ENCODE measurements around the gene ATP8B4. TPM values are rescaled to one million over a fixed set of nuclear protein-coding genes. Genes with fewer than 3 reads are reported as not detected.
A peak's percentile ranks its signal among the peaks of the same experiment; 100 is the strongest.

ATP8B4 gene
- polyA plus RNA-seq, 3 donors = 6.1 to 9.6 (median 6.8) TPM

DNA sequence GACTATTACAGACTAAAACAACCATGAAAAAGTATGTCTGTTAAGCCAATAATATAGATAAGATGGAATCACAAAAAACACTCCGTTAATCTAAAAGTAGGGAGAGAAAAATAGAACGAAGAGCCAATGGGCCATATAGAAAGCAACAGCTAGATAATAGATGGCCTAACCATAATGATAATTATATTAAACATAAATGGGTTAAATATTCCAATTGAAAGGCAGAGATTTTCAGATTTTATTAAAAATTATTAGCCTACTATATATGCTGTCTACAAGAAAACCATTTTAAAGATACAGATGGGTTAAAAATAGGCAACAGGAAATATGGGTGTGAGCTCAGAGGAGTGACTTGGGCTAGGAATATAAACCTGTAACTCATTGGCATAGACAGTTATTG is 76.3 kb downstream of the ATP8B4 start:
- H2AFZ ChIP-seq (ENCODE audit: insufficient read depth, low read depth, low read length, poor library complexity, severe bottlenecking) = no peak overlapping the region
- H3K4me1 Mint-ChIP-seq = no peaks in the 10 kb centered on the region
- peaks cover 7 to 12% of the 10 kb centered on the region in 2 donors for H3K9me3 ChIP-seq (replicated peaks in 1 of 2; ENCODE audit: control insufficient read depth in 1 of 2, insufficient read depth in 1 of 2, low read length in 2 of 2)
- H3K9ac ChIP-seq (ENCODE audit: insufficient read depth, low read length, poor library complexity, severe bottlenecking) = no peak overlapping the region
- no peak overlapping the region for H3K4me2 ChIP-seq (replicated peaks; ENCODE audit: extremely low read depth, low read length, poor library complexity, severe bottlenecking)
- no peak overlapping the region for H3K4me3 Mint-ChIP-seq
- TF ChIP-seq, protein P1, sequence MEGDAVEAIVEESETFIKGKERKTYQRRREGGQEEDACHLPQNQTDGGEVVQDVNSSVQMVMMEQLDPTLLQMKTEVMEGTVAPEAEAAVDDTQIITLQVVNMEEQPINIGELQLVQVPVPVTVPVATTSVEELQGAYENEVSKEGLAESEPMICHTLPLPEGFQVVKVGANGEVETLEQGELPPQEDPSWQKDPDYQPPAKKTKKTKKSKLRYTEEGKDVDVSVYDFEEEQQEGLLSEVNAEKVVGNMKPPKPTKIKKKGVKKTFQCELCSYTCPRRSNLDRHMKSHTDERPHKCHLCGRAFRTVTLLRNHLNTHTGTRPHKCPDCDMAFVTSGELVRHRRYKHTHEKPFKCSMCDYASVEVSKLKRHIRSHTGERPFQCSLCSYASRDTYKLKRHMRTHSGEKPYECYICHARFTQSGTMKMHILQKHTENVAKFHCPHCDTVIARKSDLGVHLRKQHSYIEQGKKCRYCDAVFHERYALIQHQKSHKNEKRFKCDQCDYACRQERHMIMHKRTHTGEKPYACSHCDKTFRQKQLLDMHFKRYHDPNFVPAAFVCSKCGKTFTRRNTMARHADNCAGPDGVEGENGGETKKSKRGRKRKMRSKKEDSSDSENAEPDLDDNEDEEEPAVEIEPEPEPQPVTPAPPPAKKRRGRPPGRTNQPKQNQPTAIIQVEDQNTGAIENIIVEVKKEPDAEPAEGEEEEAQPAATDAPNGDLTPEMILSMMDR (IDR thresholded peaks at IDR 0.05) = no peak
- peaks cover 75% of the 10 kb centered on the region for H3K79me2 ChIP-seq (ENCODE audit: insufficient read depth, low read length)
- intact Hi-C loops (cut with micrococcal nuclease) = no loop called here
- H3K36me3 Mint-ChIP-seq = peaks cover 60 to 83% of the 10 kb centered on the region in 2 donors
- H3K4me1 ChIP-seq (ENCODE audit: control insufficient read depth in 1 of 2, insufficient read depth in 2 of 2, low read length in 2 of 2) = no peaks in the 10 kb centered on the region
- peaks cover 9 to 14% (median 11%) of the 10 kb centered on the region in 7 donors for H3K9me3 Mint-ChIP-seq
- no peaks in the 10 kb centered on the region for H3K27me3 Mint-ChIP-seq (ENCODE audit: low read depth in 3 of 3)
- no peaks in the 10 kb centered on the region for H3K27me3 ChIP-seq (ENCODE audit: control insufficient read depth in 2 of 2, insufficient read depth in 2 of 2, low read length in 2 of 2)
- no peak overlapping the region for H3K27ac ChIP-seq (ENCODE audit: low read depth in 1 of 2, low read length in 2 of 2)
- H4K20me1 ChIP-seq (ENCODE audit: insufficient read depth, low read length) = no peaks in the 10 kb centered on the region
- peaks cover 22 to 80% of the 10 kb centered on the region in 2 donors for H3K36me3 ChIP-seq (replicated peaks in 1 of 2; ENCODE audit: control insufficient read depth in 1 of 2, insufficient read depth in 2 of 2, low read length in 2 of 2)
- H3K4me3 ChIP-seq (replicated peaks in 1 of 3; ENCODE audit: low read depth in 2 of 3, low read length in 3 of 3) = no peak overlapping the region
- WGBS (ENCODE audit: insufficient coverage) = no CpG with 5 or more reads among the region's 2 CpGs
- H3K27ac Mint-ChIP-seq = peak overlapping the region in 1 of 7 donors; percentile 2
- DNase-seq = no peak

DNA sequence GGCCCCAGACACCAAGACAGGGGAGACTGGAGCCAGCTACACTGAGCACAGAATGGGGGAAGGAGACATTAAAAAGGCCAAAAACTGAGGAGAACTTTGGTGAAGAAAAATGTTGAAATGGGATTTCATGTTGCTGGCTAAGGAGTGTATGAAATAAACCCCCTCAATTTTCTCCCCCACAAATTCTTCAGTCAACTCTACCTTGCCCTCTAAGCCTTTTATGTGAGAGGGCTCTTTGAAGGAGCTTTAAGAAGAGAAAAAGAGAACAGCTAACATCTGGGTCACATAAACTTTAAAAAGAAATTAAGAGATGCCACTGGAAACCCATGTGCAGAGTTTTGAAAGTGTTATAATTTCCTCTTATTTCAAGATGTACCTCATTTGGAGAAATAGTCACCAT is 88.6 kb downstream of the ATP8B4 start:
- no peak overlapping the region for H3K9ac ChIP-seq (ENCODE audit: insufficient read depth, low read length, poor library complexity, severe bottlenecking)
- H3K4me3 ChIP-seq (replicated peaks in 1 of 3; ENCODE audit: low read depth in 2 of 3, low read length in 3 of 3) = no peak overlapping the region
- Mint-ChIP-seq H3K4me1 (peaks cover 6% of the 10 kb centered on the region), H3K36me3 (peaks cover 50 to 74% of the 10 kb centered on the region in 2 donors), H3K27me3 (ENCODE audit: low read depth in 3 of 3) (no peaks in the 10 kb centered on the region), H3K4me3 (no peak overlapping the region), H3K9me3 (no peaks in the 10 kb centered on the region), H3K27ac (peak overlapping the region in 4 of 7 donors; percentile 20 to 81 (median 63))
- peaks cover 16 to 81% of the 10 kb centered on the region in 2 donors for H3K36me3 ChIP-seq (replicated peaks in 1 of 2; ENCODE audit: control insufficient read depth in 1 of 2, insufficient read depth in 2 of 2, low read length in 2 of 2)
- intact Hi-C loops (cut with micrococcal nuclease) = no loop called here
- no peaks in the 10 kb centered on the region for H3K27me3 ChIP-seq (ENCODE audit: control insufficient read depth in 2 of 2, insufficient read depth in 2 of 2, low read length in 2 of 2)
- no peak overlapping the region for H3K4me2 ChIP-seq (replicated peaks; ENCODE audit: extremely low read depth, low read length, poor library complexity, severe bottlenecking)
- no peak for DNase-seq
- no peak overlapping the region for H3K27ac ChIP-seq (ENCODE audit: low read depth in 1 of 2, low read length in 2 of 2)
- H3K79me2 ChIP-seq (ENCODE audit: insufficient read depth, low read length) = peaks cover 43% of the 10 kb centered on the region
- peaks cover 0 to 3% of the 10 kb centered on the region in 2 donors for H3K4me1 ChIP-seq (ENCODE audit: control insufficient read depth in 1 of 2, insufficient read depth in 2 of 2, low read length in 2 of 2)
- H3K9me3 ChIP-seq (replicated peaks in 1 of 2; ENCODE audit: control insufficient read depth in 1 of 2, insufficient read depth in 1 of 2, low read length in 2 of 2) = no peaks in the 10 kb centered on the region
- H2AFZ ChIP-seq (ENCODE audit: insufficient read depth, low read depth, low read length, poor library complexity, severe bottlenecking) = no peak overlapping the region
- H4K20me1 ChIP-seq (ENCODE audit: insufficient read depth, low read length) = no peaks in the 10 kb centered on the region
- TF ChIP-seq, protein P1 (IDR thresholded peaks at IDR 0.05) = no peak

All from CD14-positive monocyte (primary cell).